Fibroblast of peridontal ligament (primary cell): Measurements from ENCODE around the gene HSPA1B.
"Not testable (repeated sequence)": the region's sequence is repeated elsewhere in the genome, so short reads cannot be mapped to it uniquely, and the experiment has no call there.

Experiments
- DNase-seq: peaks from one replicate; pipeline ENCODE4 v3.0.0-alpha.2; 2010; ENCODE audit errors: extremely low read depth

Gene HSPA1B

GRCh38 chr6:31797588-31797987 is 29.9 kb upstream of the HSPA1B start:
- DNase-seq, result no peak

- DNase-seq, result no peak
Observed at GRCh38 chr6:31799781-31800180, 27.8 kb upstream of the HSPA1B start.

- not testable (repeated sequence) for DNase-seq
Observed at GRCh38 chr6:31801031-31801927, 26.3 kb upstream of the HSPA1B start.

- no peak for DNase-seq
Observed at GRCh38 chr6:31805939-31806469, 21.5 kb upstream of the HSPA1B start.

GRCh38 chr6:31806470-31807272 is 20.9 kb upstream of the HSPA1B start, which contains the start of gene LSM2:
Gene LSM2, minus strand, starts transcription at chr6:31806966. Its CDS starts 209 bp downstream, at chr6:31806757.
- peak; percentile 96 for DNase-seq

- DNase-seq, result not testable (repeated sequence)
Observed at GRCh38 chr6:31808599-31808998, 18.9 kb upstream of the HSPA1B start.

GRCh38 chr6:31811645-31812044 is 15.9 kb upstream of the HSPA1B start:
- DNase-seq, result no peak

GRCh38 chr6:31813465-31813849 is 14.1 kb upstream of the HSPA1B start:
- DNase-seq, result no peak

GRCh38 chr6:31814677-31815024 is 12.9 kb upstream of the HSPA1B start:
- DNase-seq, result peak; percentile 98

- peak; percentile 96 for DNase-seq
Observed at GRCh38 chr6:31815025-31815838, 12.3 kb upstream of the HSPA1B start, which contains the start of the genes HSPA1A and HSPA1L. Gene HSPA1A, plus strand, starts transcription at chr6:31815543. Its CDS starts 214 bp downstream, at chr6:31815757. Gene HSPA1L, minus strand, starts transcription at chr6:31815283. Its CDS starts 3,311 bp downstream, at chr6:31811972.

GRCh38 chr6:31817133-31817928 is 10.2 kb upstream of the HSPA1B start:
- not testable (repeated sequence) for DNase-seq

- not testable (repeated sequence) for DNase-seq
Observed at GRCh38 chr6:31817929-31818511, 9.5 kb upstream of the HSPA1B start.

GRCh38 chr6:31819871-31820299 is 7.7 kb upstream of the HSPA1B start:
- no peak for DNase-seq

- not testable (repeated sequence) for DNase-seq
Observed at GRCh38 chr6:31820399-31820798, 7.1 kb upstream of the HSPA1B start.

GRCh38 chr6:31821301-31822035 is 6.1 kb upstream of the HSPA1B start:
- DNase-seq, result no peak

- peak; percentile 88 for DNase-seq
Observed at GRCh38 chr6:31822036-31822821, 5.3 kb upstream of the HSPA1B start.

GRCh38 chr6:31823592-31824196 is 3.8 kb upstream of the HSPA1B start:
- DNase-seq, result not testable (repeated sequence)

GRCh38 chr6:31825553-31825952 is 2.0 kb upstream of the HSPA1B start:
- no peak for DNase-seq
